HG02938 (cell line): ENCODE data around the gene RGS19.
"Not testable (repeated sequence)": the region's sequence is repeated elsewhere in the genome, so short reads cannot be mapped to it uniquely, and the experiment has no call there.

Experiments
- ATAC-seq: cut with Tn5 transposase; IDR thresholded peaks from one replicate; pipeline ENCODE4 v1.9.1; 2021; ENCODE audit warnings: mild to moderate bottlenecking, moderate library complexity; ENCODE audit not compliant: unreplicated experiment

The RGS19 gene

DNA sequence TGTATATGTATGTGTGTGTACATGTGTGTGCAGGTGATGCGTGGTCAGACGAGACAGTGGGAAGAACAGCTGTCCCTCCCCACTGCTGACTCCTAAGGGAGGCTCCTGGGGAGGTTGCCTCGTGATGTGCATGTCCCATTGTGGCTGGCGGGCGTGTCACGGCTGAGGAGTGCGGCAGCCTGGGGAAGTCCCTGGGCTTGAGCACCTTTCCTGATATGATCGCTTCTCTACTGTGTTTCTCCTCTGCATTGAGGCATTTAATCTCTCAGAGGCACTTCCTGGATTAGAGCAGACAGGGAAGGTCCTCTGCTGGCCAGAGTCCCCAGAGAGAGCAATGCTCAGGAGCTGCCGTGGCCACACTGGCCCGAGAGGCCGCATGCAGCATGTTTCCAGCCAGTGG, 16.6 kb upstream of the RGS19 start:
- no peak for ATAC-seq

DNA sequence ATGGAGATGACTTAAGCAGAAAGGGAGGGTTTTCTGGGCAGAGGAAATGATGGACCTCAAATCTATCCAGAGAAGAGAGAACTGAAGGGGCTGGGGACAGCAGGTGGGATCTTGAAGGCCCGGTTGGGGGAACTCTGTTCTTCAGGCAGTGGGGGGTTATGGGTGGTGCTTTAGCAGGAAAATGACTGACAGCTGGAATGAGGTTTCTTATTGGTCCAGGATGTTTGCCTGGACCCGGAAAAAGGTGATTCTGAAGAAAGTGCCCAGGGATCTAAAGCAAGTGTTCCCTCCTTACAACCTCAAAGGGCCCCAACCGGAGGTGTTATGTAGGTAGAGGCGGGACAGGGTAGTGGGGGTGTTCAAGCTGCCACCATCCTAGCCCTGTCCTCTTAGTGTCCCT, 16.1 kb upstream of the RGS19 start:
- no peak for ATAC-seq

DNA sequence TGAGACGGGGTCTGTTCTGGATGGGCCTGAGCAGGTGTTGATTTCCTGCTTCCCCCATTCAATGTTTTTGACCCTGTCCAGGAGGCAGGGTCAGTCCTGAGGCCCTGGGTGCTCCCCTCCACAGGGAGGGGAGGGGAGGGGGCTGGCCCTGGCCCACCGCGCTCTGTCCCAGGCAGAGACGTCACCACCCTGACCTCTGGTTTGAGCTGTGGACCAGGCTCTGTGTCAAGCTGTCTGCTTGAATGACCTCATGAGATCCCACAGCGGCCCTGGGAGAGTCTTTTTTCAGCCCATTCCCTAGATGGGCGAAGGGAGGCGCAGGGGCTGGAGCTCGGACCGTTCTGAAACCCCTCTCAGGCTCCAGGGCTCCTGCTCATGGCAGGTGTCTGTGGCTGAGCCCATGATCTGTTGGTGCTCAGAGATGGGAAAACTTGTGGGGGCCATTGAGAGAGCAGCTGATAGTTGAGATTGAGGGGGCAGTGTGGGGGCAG, 13.7 kb upstream of the RGS19 start:
- no peak for ATAC-seq

DNA sequence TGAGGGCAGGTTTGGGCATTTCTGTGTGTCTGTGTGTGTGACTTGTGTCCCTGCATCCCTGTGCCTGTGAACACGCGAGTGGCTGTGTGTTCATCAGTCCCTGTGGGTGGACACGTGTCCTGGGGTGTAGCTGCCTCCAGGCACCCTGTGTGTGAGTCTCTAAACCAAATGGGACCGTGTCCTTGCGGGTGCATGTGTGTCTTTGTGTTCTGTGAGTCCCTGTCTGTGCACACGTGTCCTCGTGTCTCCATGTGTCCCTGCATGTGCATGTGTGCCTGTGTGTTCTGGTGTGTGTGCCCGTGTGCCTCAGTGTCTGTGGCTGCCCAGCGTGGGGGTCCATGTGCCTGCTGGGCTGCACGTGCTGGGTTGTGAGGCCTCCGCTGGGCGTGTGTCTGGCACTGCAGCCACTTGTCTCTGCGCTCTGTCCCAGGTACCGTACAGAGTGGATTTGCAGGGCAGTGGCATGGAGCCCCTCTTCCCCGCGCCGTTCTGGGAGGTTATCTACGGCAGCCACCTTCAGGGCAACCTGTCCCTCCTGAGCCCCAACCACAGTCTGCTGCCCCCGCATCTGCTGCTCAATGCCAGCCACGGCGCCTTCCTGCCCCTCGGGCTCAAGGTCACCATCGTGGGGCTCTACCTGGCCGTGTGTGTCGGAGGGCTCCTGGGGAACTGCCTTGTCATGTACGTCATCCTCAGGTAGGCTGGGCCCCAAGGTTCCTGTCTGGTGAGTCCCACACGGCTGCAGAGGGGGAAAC, 13.1 kb upstream of the RGS19 start:
- no peak for ATAC-seq

DNA sequence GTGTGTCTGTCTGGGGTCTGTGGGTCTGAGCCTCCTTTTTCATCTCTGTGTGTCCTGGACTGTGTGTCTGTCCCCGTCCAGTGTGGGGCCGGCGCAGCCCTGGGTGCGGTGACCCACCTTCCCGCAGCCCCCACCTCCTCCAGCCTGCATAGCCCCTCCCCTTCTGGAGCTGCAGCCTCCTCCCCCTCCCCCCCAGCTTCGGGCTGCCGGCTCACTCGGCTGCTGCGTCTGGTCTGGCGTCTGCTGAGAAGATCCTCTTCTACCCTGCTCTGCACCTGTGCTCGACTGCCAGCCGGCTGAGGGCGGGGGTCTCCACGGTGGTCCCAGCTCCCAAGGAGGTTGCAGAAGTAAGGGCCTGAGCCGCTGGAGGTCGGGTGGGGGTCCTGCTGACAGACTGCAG, 12.5 kb upstream of the RGS19 start:
- ATAC-seq = no peak

DNA sequence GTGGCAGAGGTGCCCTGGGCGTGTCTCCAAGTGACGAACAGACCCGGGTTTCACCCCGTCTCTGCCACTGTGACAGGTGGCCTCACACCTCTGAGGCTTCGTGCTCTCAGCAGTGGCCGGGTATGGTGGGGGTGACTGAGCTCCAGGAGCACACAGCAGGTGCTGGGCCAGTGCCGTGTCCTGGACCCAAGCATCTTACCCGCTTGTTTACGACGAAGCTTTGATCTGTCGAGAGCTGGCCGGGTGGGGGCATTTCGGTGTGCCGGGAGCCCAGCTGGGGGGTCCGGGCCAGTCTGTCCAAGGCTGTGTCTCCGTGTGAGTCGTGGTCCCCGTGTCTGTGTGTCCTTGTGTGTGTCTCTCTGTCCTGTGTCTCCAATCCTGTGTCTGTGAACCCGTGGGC, 12.0 kb upstream of the RGS19 start:
- ATAC-seq = no peak

DNA sequence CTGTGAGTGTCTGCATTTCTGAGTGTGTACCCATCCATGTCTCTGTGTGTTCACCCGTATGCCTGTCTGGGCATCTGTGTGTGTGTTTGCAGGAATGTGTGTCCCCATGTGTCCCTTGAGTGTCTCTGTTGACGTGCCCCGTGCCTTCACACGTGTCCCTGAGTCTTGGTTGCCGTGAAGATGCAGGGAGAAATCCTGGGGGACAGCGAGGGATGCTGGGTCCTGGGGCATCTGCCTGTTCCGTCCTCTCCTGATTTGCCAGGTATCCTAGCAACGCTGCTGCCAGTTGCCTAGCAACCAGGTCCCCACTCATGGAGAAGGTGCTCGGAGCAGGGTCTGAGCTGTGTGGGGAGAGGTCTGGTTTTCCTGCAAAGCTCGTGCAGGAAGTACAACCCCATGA, 10.8 kb upstream of the RGS19 start:
- no peak for ATAC-seq

DNA sequence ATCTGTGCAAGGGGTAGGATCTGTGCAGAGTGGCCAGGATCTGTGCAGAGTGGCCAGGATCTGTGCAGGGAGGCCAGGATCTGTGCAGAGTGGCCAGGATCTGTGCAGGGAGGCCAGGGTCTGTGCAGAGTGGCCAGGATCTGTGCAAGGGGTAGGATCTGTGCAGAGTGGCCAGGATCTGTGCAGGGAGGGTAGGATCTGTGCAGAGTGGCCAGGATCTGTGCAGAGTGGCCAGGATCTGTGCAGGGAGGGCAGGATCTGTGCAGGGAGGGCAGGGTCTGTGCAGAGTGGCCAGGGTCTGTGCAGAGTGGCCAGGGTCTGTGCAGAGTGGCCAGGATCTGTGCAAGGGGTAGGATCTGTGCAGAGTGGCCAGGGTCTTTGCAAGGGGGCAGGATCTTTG, 9.3 kb upstream of the RGS19 start:
- ATAC-seq = not testable (repeated sequence)

DNA sequence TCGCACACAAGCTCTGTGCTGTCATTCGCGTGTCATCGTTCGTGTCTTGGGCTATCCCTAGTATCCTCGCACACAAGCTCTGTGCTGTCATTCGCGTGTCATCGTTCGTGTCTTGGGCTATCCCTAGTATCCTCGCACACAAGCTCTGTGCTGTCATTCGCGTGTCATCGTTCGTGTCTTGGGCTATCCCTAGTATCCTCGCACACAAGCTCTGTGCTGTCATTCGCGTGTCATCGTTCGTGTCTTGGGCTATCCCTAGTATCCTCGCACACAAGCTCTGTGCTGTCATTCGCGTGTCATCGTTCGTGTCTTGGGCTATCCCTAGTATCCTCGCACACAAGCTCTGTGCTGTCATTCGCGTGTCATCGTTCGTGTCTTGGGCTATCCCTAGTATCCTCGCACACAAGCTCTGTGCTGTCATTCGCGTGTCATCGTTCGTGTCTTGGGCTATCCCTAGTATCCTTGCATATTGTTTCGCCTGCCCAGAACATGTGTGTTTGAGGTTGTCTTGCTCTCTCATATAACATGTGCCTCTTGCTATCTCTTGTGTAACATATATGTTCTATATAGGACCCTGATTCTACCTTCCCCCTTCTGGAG, 8.0 kb upstream of the RGS19 start:
- ATAC-seq = not testable (repeated sequence)

DNA sequence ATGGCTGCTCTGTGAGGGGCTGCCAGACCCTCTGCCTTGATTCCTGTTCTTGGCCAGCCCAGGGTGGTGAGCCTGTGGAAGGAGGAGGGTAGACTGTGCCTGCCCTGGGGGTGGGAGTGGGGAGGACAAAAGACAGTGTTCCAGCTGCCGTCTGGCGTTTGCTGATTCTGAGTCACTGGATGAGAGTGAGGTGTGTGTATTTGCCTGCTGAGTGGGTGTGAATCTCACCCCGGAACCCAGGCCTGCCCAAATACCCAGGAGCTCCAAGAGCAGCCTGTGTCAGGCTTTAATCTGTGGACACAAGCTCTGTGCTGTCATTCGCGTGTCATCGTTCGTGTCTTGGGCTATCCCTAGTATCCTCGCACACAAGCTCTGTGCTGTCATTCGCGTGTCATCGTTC, 7.5 kb upstream of the RGS19 start:
- ATAC-seq = no peak

DNA sequence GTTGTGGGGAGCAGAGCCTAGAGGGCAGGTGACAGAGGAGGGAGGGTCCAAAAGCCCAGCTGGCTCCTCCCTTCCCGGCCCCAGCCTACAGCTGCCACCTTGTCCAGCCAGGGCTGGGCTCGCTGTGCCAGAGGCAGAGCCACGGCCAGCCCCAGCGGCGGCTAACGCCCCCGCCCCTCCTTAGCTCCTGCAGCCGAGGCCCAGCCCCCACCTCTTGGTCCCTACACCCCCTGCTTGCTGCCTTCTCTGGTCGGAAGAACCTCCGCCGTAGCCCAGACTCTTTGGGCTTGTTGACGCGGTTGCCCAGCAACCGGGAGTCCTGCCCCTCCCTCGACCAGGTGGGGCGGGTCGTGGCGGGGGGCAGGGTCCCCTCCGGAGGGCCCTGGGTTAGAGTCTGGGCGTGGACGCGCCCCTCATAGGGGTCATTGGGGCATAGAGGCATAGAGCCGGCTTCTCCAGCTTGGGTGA, 5.4 kb upstream of the RGS19 start:
- ATAC-seq = no peak

DNA sequence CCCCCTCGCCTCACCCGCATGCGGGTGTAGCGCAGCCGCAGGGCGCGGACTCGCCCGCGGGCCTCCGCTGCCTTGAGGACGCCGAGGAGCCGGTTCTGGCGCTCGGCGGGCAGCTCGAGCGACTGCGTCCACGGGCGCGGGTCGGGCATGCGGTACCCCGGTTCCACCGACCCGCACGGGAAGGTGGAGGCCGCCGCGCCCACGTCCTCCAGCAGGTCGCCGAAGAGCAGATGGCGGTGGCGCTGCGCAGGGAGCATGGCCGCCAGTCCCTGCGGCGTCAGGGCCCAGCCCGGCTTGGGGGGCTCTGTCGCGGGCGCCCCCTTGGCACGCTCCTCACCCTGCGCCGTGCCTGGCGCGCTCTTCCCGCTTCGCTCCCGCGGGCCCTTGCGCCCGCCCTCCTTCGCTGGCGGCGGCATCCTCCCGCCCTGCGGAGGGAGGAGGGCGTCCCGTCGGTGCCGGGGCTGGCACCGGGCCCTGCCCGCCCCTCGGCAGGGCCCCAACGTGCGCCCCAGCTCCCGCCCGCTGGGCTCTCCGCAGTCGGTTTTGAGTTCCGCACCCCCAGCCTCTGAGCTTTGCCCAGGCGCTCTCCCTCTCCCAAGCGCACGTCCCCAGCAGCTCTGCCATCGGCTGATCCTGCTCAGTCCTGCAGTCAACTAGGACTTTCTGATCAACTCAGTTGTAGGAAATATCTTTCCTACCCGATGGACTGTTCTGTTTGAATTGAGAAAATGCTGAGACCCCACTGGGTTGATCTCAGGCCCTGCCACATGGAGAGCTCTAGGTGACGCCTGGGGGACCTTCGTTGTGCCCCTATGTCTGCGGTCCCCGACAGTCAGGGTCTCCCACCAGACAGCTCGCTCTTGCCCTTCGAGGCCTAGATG, 4.7 kb upstream of the RGS19 start, which contains the start of gene LKAAEAR1:
Gene LKAAEAR1 (minus strand): TSS at position 595 of the 881 bp plus-strand sequence. CDS start 179 bp downstream, at position 416.
- ATAC-seq = no peak

DNA sequence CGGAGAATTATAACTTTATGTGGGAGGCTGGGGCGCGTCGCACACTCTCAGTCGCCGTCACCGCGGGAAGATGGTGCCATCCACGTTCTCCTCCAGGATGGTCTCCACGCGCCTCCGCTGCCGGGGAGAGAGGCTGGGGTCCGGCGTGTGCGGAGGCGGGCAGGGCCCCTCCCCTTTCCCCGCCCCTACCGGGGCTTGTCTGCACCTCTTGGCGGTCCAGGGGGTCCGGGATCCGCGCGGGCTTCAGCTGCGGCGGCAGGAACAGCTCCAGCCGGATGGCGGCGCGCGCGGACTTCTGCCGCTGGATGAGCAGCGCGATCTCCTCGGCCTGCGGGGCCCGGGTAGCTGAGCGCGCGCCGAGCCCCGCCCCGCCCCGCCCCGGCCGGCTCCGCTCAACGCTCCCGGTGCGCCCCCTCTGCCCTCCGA, 4.1 kb upstream of the RGS19 start:
- no peak for ATAC-seq

DNA sequence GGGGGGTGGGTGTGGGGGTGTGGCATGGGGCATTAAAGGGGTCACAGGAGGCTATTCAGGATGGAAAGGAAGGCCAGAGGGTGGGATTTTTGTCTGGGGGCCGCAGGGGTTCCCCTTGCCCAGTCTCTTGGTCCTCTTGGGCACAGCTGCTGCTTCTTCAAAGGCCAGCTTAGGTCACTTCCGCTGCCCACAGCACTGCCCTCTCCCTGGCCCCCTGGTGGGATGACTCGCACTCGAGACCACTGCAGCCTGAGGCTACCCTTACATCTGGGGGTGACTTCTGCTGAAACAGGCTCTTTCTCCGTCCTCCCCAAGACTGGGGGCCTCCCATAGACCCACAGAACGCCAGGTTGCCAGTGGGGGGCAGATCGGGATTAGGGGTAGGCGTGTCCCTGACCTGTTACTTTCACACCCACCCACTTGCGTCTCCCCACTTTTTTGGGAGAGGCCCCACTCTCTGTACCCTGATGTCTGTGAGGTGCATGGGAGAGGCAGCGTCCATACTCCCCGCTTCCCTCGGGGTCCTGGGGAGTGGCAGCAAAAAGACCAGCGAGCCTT, 3.6 kb upstream of the RGS19 start:
- no peak for ATAC-seq

DNA sequence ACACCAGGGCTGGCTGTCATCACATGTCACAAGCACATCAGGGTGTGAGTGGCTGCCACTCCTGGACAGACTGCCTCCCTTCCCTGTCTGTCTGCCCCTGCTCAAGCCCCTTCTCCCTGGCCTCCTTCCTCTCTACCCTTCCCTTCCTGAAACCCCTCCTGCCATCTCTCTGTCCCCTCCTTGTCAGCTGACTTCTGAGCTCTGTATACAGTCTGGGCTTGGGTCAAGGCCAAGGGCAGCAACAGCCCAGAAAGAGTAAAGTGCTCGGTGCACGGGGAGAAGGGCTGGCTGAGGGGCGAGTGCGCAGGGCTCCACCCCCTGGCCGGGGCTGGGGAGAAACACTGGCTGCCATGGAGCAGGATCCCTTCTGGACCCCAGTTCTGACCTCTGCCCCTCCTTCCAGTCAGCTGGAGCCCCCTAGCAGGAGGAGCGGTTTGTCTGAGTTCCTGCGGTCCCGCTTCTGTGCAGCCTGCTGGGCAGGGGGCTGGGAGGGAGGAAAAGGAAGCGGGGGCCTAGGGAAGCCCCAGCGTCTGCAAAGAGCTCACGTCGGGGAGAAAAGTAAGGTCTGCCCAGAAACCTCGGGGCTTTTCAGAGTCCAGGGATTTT, 2.9 kb upstream of the RGS19 start:
- ATAC-seq = no peak

DNA sequence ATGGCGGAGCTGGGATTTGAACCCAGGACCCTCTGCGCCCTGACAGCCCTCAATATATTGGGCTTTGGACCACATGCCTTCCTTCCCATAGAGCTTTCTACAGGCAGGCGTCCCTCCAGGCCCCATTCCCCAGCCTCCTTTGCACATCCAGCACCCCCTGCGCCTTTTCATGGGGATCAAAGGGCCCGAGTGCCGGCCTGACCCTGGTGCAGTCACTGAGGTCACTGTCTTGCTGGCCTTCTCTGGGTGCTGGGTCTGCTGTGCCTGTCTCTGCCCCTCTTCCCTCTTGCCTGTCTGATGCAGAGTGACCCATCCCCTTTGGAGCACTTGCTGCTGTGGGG, 2.3 kb upstream of the RGS19 start:
- ATAC-seq = no peak

DNA sequence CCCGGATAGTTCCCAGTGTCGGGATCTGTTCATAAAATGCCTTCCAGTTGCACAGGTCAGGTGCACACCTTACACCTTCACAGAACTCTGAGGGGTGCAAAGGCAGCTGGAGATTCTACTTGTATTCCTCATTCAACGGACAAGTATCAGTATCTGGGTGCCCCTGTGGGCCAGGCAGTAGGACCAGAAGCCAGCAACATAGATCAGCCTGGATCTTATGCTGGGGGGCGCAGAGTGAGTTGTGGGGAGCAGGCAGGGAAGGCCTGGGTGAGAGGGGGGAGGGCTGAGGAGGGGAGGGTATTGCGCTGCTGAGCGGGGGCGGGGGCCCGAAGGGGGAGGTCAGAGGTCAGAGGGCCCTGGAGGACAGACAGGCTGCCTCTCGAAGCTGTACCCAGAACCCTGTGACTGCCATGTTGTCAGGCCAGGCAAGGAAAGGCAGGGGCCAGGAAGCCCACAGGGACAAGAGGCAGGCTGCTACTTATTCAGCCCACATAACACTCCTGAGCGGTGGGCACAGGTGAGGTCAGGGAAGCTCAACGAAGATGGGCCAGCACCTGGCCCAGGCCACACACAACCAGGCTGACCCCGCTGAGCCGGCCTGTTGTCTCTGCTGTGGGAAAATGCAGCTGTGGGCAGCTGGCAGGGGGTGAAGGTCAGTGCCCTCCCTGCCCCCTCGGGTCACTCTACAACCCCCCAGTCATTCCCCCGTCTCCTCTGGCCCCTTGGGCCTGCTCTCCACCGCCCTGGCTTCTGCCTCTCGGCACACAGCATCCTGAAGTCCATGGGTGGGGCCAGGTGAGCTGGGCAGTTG, 1.7 kb upstream of the RGS19 start:
- no peak for ATAC-seq

DNA sequence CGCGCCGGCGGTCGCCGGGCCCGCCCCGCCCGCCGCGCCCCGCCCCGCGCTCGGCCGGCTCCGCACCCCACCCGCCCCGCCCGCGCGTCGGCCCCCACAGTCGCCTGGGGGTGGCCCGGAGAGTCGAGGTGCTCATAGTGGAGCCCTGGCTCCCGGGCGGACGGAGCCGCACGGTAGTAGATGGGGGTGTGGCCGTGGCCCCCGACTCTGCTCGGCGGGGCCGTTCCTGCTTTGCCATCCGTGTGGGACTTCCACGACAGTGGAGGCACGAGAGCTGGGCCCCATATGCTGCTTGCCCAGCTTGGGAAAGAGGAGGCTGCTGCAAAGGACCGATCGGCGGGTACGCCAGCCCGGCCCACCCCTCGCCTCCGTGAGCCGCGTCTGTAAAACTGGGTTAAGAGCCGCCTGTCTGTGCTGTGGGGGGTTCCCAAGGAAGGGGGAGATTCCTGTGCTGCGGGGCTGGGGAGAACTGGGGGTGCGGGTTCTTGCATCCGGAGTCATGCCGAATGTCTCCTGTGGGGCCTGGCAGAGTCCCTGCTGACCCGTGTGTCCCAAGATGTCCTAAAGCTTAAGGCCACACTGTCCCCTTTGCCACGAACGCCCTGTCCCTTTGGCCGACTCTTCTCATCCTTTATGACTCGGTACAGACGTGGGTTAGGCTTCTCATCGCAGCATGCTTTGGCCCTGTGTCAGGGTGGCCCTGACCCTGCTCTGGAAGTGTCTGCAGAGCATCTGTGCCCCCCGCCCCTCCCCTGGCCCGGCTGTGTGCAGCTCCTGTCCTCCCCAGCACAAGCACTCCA, 895 bp upstream of the RGS19 start, which contains the start of gene OPRL1:
Gene OPRL1 (plus strand): TSS at position 70 of the 800 bp plus-strand sequence. CDS start 12,639 bp downstream, outside the sequence.
- ATAC-seq = no peak

DNA sequence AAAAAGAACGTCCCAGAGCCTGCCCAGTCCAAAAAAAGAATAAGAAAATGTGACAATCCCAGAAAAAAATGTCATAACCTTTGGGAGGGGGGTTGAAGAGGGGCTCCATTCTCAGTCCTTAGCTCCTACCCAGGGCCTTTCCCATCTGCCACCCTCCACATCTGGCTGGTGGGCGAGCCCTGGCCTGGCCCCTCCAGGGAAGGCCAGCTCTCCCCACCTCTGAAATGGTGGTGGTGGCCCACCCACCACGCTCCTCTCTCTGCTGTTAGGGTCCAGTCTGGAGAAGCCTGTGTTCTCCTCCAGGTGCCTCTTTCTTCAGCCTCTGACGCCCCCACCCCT, 415 bp downstream of the RGS19 start:
- ATAC-seq = no peak
